Thyroid gland (tissue), 4 donors: Measurements from ENCODE around the gene DNAH17. TPM values are rescaled to one million over a fixed set of nuclear protein-coding genes. Genes with fewer than 3 reads are reported as not detected.
"Not testable (repeated sequence)": the region's sequence is repeated elsewhere in the genome, so short reads cannot be mapped to it uniquely, and the experiment has no call there.

Experiments
- DNase-seq, 2 donors: peaks; one replicate each; pipeline ENCODE4 v3.0.0-alpha.2; 2019
- H3K27ac ChIP-seq, 3 donors: fragments of 200-600 bp; sonication (generic); 1 replicate in 2 of 3; 2 replicates in 1 of 3; pipeline ENCODE4 v1.5.1; 2016 to 2019; ENCODE audit warnings: mild to moderate bottlenecking in 1 of 3, moderate library complexity in 1 of 3
- H3K27me3 ChIP-seq: fragments of 200-600 bp; sonication (generic); one replicate; pipeline ENCODE4 v1.5.1; 2019
- H3K36me3 ChIP-seq, 2 donors: fragments of 200-600 bp; sonication (generic); one replicate each; pipeline ENCODE4 v1.5.1; 2016 to 2019
- H3K4me1 ChIP-seq, 2 donors: fragments of 200-600 bp; sonication (generic); one replicate each; pipeline ENCODE4 v1.5.1; 2017 to 2019
- H3K4me3 ChIP-seq, 3 donors: fragments of 200-600 bp; sonication (generic); replicated peaks in 1 of 3; 1 replicate in 2 of 3; 2 replicates in 1 of 3; pipeline ENCODE4 v1.5.1; 2016; ENCODE audit warnings: mild to moderate bottlenecking in 1 of 3
- H3K9me3 ChIP-seq: fragments of 200-600 bp; sonication (generic); one replicate; pipeline ENCODE4 v1.5.1; 2017
- CTCF ChIP-seq, 6 experiments: fragments of 200-600 bp in 3 of 6; fragments of 450-650 bp in 3 of 6; sonication (generic) in 3 of 6; IDR thresholded peaks; one replicate each; pipeline ENCODE4 v1.5.1; 2016 to 2019; ENCODE audit warnings: antibody characterized with exemption in 6 of 6, mild to moderate bottlenecking in 2 of 6, inconsistent platforms in 1 of 6, moderate library complexity in 1 of 6
- POLR2A ChIP-seq, 2 donors: fragments of 450-650 bp; IDR thresholded peaks; one replicate each; pipeline ENCODE4 v1.6.1; 2017; ENCODE audit warnings: antibody characterized with exemption in 2 of 2, mild to moderate bottlenecking in 2 of 2, moderate library complexity in 1 of 2
- WGBS, 2 donors: methylation state at CpG; one replicate each; pipeline ENCODE4 v1.1.5; 2017; 5-methylcytosine and 5-hydroxymethylcytosine counted together
- intact Hi-C: fragments of 100-400 bp; cut with DNase I; formaldehyde crosslinking; loops from one replicate; pipeline ENCODE4 v1.15.1; 2023
- total RNA-seq, 4 donors: library from RNA; depleted of rRNA; stranded (reverse); fragments of >200 nt; gene quantifications; one replicate each; pipeline ENCODE4 v1.2.3, GENCODE V29; 2016

DNAH17 gene
- total RNA-seq, 4 donors from 2014 or later, result 0.21 to 0.67 (median 0.32) TPM

GRCh38 chr17:78469443-78469842 lies 107.8 kb downstream of the DNAH17 start:
- 94 to 97% methylated on average over 7 of the region's 7 CpGs for WGBS, 2 donors
- TF ChIP-seq POLR2A (IDR thresholded peaks at IDR 0.05) (no peak), CTCF (IDR thresholded peaks at IDR 0.05) (no peak)
- H3K36me3 ChIP-seq, result no peaks in the 10 kb centered on the region
- H3K4me3 ChIP-seq, result no peak overlapping the region
- no peaks in the 10 kb centered on the region for H3K9me3 ChIP-seq
- intact Hi-C loops, result no loop called here
- H3K27ac ChIP-seq, result no peak overlapping the region
- peaks cover 9 to 12% of the 10 kb centered on the region in 2 donors for H3K4me1 ChIP-seq
- H3K27me3 ChIP-seq, result no peaks in the 10 kb centered on the region
- no peak for DNase-seq

DNA sequence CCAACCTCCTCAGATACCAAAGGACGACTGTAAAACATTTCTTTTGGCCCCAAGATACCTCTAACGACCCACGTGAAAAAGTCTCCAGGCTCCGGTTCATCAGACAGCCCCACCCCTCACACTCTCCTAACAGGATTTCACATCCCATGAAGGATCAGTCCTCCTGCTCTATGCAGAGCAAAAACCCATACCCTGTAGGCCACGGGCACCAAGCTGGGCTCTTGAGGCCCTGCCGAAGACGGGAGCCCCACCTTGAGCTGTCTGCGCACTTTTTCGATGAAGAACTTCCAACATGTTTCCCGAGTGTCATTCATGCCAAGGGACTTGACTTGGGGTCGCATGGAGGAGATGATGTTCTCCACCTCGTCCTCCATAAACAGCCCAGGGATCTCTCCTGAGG lies 108.8 kb downstream of the DNAH17 start:
- Histone ChIP-seq H3K27me3 (no peaks in the 10 kb centered on the region), H3K9me3 (no peaks in the 10 kb centered on the region), H3K27ac (no peak overlapping the region), H3K4me3 (no peak overlapping the region), H3K36me3 (no peaks in the 10 kb centered on the region), H3K4me1 (peaks cover 3 to 8% of the 10 kb centered on the region in 2 donors)
- DNase-seq, result no peak
- TF ChIP-seq POLR2A (IDR thresholded peaks at IDR 0.05), result no peak
- TF ChIP-seq CTCF (IDR thresholded peaks at IDR 0.05), result no peak
- intact Hi-C loops, result no loop called here
- WGBS, 2 donors, result 83 to 93% methylated on average over 12 of the region's 12 CpGs

DNA sequence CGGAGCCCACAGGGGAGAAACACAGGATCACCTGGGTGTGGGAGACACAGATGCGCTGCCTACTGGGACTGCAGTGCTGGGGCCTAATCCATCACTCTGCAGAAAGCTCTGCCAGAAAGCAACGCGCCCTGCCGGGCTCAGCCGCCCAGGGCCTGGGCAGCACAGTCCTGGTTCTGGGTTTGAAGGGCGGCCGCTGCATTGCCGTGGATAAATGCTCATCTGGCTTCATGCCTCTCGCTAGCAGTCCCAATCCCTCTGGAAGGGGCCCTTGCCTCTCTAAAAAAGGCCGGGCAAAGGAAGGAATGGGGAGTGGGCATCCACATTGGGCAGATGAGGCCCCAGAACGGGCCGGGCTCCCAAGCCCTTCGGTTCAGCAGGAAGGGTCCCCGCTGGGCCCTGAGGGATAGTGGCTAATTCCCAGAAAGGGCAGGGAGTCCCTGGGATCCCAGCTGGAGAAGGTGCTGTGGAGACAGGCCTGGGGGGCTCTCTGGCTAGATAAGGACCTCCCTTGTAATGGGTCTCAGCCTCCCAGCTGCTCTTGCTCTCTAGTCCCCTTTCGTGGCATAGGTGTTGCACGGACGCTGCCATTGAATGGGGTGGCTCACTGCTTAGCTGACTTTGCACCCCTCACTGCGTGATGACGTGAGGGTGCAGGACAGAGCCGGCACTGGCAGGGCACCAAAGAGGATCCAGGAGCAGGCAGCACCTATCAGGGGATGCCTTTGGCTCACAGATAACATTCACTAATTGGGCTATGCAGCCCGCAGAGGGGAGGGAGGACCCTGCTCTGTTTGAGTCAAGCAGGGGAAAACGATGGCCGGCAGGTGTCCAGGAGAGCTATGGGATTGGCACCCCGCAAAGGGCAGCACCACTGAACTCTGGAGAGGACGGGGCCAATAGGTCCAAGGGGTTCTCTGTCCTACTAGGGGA lies 110.1 kb downstream of the DNAH17 start:
- DNase-seq, result no peak
- Histone ChIP-seq H3K4me3 (no peak overlapping the region), H3K27ac (peak overlapping the region in 2 of 3 donors; percentile 28 to 65), H3K36me3 (no peaks in the 10 kb centered on the region), H3K9me3 (no peaks in the 10 kb centered on the region), H3K27me3 (no peaks in the 10 kb centered on the region), H3K4me1 (peaks cover 3 to 8% of the 10 kb centered on the region in 2 donors)
- no peak for TF ChIP-seq CTCF (IDR thresholded peaks at IDR 0.05)
- no peak for TF ChIP-seq POLR2A (IDR thresholded peaks at IDR 0.05)
- intact Hi-C loops, result no loop called here
- 90 to 93% methylated on average over 12 to 21 of the region's 26 CpGs for WGBS, 2 donors

GRCh38 chr17:78466109-78466785 lies 110.9 kb downstream of the DNAH17 start:
- H3K4me3 ChIP-seq, H3K27me3 ChIP-seq, intact Hi-C loops, H3K9me3 ChIP-seq, H3K36me3 ChIP-seq: not testable (repeated sequence)
- Histone ChIP-seq H3K4me1 (peaks cover 3 to 14% of the 10 kb centered on the region in 2 donors), H3K27ac (peak overlapping the region in 2 of 3 donors; percentile 28 to 65)
- 74 to 78% methylated on average over 17 to 18 of the region's 19 CpGs for WGBS, 2 donors
- peak in 1 of 2 donors; percentile 35 for DNase-seq

GRCh38 chr17:78462148-78462547 lies 115.0 kb downstream of the DNAH17 start:
- H3K27me3 ChIP-seq, result no peaks in the 10 kb centered on the region
- peaks cover 3 to 14% of the 10 kb centered on the region in 2 donors for H3K4me1 ChIP-seq
- no peak for DNase-seq
- H3K27ac ChIP-seq, result no peak overlapping the region
- TF ChIP-seq POLR2A (IDR thresholded peaks at IDR 0.05), result no peak
- no peak for TF ChIP-seq CTCF (IDR thresholded peaks at IDR 0.05)
- WGBS, 2 donors, result 67 to 74% methylated on average over 5 to 8 of the region's 8 CpGs
- H3K9me3 ChIP-seq, result no peaks in the 10 kb centered on the region
- H3K4me3 ChIP-seq, result no peak overlapping the region
- intact Hi-C loops, result no loop called here
- H3K36me3 ChIP-seq, result no peaks in the 10 kb centered on the region
